K562 treated with DMSO at 1 percent for 24 hours (cell line): Measurements from ENCODE around the gene MAP7D2. TPM values are rescaled to one million over a fixed set of nuclear protein-coding genes. Genes with fewer than 3 reads are reported as not detected.

ENCODE experiments used
- total RNA-seq: library from RNA; unstranded; fragments of 300-600 nt; gene quantifications from 2 replicates; pipeline ENCODE4 v1.2.3, GENCODE V29; 2022; ENCODE audit warnings: low read depth; ENCODE audit not compliant: insufficient read depth

Gene MAP7D2
- 0.15 TPM in 1 of 2 replicates, not detected in the other for total RNA-seq

GRCh38 chrX:20116577-20117240 lies at the start of gene MAP7D2:
TSS of gene MAP7D2 (minus strand) at chrX:20116907. CDS start at chrX:20116879, 28 bp downstream.

DNA sequence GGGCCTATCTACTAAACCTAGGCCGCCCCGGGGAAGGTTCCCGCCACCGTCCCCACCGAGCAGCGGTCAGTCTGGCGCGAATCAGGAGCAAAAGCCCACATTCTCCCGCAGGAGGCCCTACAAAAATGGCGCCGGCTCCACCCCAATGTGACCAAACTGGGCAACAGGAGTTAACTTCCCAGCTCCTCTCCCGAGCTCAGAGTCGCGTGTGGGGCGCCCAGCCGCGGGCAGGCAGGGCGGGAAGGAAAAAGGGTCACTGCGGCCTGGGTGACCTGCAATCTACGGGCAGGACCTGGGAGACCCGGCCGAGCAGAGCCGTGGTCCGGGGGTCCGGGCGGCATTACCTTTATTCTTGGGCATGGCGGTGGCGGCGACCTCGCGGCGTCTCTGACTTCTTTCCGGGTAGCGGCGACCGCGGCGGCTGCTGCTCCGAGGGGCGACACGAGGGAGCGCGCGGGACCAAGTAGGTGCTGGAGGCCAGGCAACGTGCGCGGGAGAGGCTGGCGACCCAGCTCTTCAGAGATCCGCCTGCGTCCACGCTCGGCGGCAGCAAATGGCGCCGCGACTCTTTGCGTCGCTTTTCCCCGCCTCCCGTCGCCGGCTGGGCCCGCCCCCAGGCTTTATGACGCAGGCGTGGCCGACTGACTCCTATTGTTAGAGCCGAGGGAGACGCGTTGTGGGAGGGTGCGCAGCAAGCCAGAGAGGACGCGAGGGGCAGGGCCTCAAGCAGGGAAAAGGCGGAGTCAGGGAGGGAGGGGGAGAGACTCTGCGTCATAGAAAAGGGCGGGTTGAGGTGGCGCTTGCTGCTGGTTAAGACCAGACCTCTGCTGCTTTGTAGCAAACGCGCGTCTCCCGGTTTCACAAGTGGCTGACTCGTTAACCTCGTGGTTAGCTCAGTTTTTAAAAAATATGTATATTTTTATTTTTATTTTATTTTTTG lies 24.8 kb upstream of the MAP7D2 start, which contains the start of gene EIF1AX:
Gene EIF1AX, minus strand, starts transcription at position 558 of the 940 bp plus-strand sequence. Its CDS starts 198 bp downstream, at position 360.

GRCh38 chrX:19990556-19991349 lies 126.0 kb downstream of the MAP7D2 start, which contains the start of gene BCLAF3:
TSS of gene BCLAF3 (minus strand) at chrX:19991061. CDS start at chrX:19970264, 20,797 bp downstream.

Other genes with a start within 250 kb of the MAP7D2 start
- 3.5 and 3.8 TPM in 2 replicates for gene SH3KBP1, start 229.3 kb downstream of the MAP7D2 start, total RNA-seq
- 0.81 and 1.2 TPM in 2 replicates for gene BCLAF3, start 125.8 kb downstream of the MAP7D2 start, total RNA-seq
- gene EIF1AX, start 24.9 kb upstream of the MAP7D2 start, total RNA-seq, result 24.6 and 28.3 TPM in 2 replicates
- 12.3 and 17.2 TPM in 2 replicates for gene RPS6KA3, start 150.0 kb upstream of the MAP7D2 start, total RNA-seq